HG03457 (cell line): ENCODE measurements around the gene SNED1.

Experiments used
- ATAC-seq: cut with Tn5 transposase; IDR thresholded peaks from one replicate; pipeline ENCODE4 v1.9.1; 2021; ENCODE audit warnings: moderate number of reproducible peaks; ENCODE audit not compliant: unreplicated experiment

SNED1 gene

GRCh38 chr2:241123816-241124536 is 125.6 kb downstream of the SNED1 start:
- ATAC-seq: no peak

- ATAC-seq: no peak
Observed at GRCh38 chr2:241125626-241126025, 127.2 kb downstream of the SNED1 start.

GRCh38 chr2:241126201-241126611 is 127.8 kb downstream of the SNED1 start:
- no peak for ATAC-seq

- ATAC-seq: no peak
Observed at GRCh38 chr2:241126771-241127202, 128.4 kb downstream of the SNED1 start.

- no peak for ATAC-seq
Observed at GRCh38 chr2:241128266-241128665, 129.8 kb downstream of the SNED1 start.

- ATAC-seq: no peak
Observed at GRCh38 chr2:241129086-241129871, 130.9 kb downstream of the SNED1 start.

GRCh38 chr2:241130316-241130715 is 131.9 kb downstream of the SNED1 start:
- ATAC-seq: no peak

- ATAC-seq: no peak
Observed at GRCh38 chr2:241131531-241131930, 133.1 kb downstream of the SNED1 start.

GRCh38 chr2:241132538-241133435 is 134.4 kb downstream of the SNED1 start:
- ATAC-seq: no peak

- no peak for ATAC-seq
Observed at GRCh38 chr2:241133436-241133820, 135.0 kb downstream of the SNED1 start.

- ATAC-seq: no peak
Observed at GRCh38 chr2:241134711-241135110, 136.3 kb downstream of the SNED1 start.

- ATAC-seq: no peak
Observed at GRCh38 chr2:241135737-241136136, 137.3 kb downstream of the SNED1 start.

- no peak for ATAC-seq
Observed at GRCh38 chr2:241136191-241136590, 137.8 kb downstream of the SNED1 start.

- no peak for ATAC-seq
Observed at GRCh38 chr2:241136661-241137260, 138.3 kb downstream of the SNED1 start.

GRCh38 chr2:241137276-241138190 is 139.1 kb downstream of the SNED1 start:
- no peak for ATAC-seq

GRCh38 chr2:241138471-241138870 is 140.1 kb downstream of the SNED1 start:
- no peak for ATAC-seq

GRCh38 chr2:241139531-241140444 is 141.4 kb downstream of the SNED1 start:
- ATAC-seq: no peak

GRCh38 chr2:241140445-241140840 is 142.0 kb downstream of the SNED1 start:
- ATAC-seq: no peak
